DMS114 treated with DMSO at 0.1 percent for 48 hours (cell line): ENCODE results near the gene MAPK8IP3.

ENCODE experiments used
- DNase-seq: peaks from one replicate; lab custom pipeline; 2025; ENCODE audit not compliant: unreplicated experiment; lab: John Stamatoyannopoulos, UW

Gene MAPK8IP3

DNA sequence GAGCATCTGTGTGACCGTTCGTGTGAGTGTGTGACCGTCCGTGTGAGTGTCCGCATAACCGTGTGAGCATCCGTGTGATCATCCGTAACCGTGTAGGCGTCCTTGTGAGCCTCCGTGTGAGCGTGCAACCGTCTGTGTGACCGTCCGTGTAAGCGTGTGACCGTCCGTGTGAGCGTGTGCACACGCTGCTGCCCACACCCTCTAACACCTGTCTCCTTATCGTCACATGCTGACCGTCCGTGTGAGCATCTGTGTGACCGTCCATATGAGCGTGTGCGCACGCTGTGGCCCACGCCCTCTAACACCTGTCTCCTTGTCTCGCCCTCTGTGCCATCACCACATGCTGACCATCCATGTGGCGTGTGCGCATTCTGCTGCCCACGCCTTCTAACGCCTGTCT is 34.2 kb downstream of the MAPK8IP3 start:
- no peak for DNase-seq

DNA sequence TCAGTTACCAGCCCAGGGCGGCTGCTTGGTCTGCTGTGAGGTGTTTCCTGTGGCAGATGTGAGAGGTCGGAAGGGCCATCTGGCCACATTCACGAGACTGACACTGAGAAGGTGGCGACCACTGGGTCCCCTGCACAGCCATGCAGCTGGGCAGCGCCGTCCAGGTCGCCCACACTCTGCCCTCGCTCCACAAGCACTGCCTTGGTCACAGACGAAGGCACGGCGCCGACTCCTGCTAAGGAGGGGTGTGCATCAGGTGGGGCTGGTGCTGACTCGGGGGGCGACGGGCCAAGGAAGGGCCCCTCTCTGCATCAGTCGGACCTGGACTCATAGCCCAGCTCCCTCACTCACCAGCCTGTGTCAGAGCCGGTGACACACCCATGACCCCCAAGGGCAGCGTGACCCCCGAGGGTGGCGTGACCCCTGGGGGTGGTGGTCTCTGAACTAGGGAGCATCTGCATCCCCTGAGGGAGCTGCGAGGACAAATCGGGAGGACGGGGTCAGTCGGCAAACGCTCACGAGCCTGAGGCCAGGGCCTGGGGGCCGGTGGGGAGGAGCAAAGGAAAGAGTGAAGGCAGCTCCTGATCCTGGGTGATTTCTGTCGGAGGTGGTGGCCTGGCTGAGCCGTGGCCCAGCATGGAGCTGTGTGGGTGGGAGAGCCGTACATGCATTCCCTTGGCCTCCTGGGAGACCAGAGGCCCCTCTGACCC is 34.9 kb downstream of the MAPK8IP3 start:
- no peak for DNase-seq

DNA sequence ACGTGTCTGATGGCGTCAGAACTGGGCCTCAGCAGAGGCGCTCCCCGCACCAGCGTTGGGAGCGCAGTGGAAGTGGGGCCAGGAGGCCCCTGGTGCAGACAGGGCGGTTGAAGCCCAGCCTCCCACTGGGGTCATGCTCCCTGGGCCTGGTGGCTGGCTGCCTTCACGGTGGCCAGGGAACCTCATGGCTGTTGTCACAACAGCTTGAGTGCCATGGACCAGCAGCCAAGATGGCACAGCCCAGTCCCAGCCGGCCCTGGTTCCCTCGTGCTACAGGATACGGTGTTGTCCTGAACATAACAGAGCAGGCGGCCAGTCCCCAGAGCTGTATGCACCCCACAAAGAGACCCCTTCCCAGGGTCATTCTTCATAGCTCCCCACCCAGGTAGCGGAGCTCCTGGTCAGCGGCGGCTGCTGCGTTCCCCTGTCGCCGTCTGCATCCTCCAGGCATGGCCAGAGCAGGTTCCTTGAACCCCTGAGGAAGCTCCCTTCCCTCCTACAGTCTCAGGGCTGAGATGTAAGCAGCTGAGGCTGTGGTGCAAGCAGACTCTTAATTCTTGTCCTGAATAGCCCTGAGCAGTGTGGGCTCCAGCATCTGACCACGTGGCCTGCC is 35.7 kb downstream of the MAPK8IP3 start:
- no peak for DNase-seq

DNA sequence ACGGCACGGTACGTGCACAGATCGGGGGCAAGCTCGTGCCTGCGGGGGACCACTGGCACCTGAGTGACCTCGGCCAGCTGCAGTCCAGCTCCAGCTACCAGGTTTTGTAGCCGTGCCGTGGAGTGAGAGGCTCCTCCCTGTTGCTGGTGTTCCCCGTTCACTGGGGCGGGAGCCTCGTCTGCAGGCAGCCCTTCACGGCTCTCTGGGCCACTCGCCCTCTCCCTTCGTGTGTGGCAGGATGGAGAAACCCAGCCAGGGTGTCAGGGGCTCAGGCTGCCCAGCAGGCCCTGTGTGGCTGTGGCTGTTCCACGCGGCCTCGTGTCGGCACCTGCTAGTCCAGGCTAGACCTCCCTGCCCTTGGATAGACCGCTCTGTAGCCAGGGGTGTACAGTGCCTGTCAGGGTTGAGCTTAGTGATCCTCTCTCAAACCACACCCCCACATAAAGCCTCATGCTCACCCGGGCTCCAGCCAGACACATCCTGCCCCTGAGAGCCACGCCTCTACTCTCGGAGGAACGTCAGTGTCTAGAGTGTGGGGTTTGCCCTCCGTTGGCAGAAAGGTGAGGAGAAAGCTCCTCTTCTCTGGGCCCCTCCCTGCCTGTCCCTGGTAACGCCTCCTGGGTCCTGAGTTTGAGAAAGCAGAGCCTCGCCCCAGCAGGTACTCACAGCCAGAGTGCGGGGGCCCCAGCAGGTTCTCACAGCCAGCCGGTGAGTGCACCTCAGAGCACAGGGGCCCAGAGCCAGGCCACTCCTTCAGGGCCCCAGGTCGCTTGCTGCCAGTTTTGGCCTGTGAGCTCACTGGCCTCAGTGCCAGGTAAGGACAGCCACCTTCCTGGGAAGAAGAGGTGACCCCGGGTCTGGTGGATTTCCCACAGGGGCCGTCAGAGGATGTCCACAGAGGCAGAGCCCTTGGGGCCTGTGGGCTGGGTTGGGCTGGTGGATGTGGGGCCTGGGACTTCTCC is 37.7 kb downstream of the MAPK8IP3 start:
- no peak for DNase-seq

DNA sequence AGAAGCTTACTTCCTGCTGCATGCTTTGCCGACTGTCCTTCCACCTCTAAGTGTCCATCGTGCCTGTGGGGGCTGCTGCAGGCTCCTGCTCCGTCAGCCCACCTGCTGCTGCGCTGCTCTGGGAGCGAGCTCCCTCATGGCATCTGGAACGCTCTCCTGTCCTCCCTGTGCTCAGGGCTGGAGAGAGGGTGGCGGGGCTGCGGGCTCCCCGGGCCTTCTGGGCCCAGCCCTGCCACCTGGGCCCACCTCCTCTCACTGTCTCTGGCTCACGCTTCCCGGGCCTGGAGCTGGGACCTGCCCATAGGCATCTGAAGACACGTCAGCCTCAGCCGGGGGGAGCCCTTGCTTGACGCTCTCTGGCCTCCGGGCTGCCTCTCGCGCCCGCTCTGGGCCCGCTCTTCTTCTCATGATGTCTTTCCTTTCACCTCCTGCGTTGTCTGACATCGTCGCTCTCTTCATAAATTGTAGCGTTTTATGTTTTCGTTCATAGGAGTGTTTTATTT is 38.4 kb downstream of the MAPK8IP3 start:
- DNase-seq, result no peak

DNA sequence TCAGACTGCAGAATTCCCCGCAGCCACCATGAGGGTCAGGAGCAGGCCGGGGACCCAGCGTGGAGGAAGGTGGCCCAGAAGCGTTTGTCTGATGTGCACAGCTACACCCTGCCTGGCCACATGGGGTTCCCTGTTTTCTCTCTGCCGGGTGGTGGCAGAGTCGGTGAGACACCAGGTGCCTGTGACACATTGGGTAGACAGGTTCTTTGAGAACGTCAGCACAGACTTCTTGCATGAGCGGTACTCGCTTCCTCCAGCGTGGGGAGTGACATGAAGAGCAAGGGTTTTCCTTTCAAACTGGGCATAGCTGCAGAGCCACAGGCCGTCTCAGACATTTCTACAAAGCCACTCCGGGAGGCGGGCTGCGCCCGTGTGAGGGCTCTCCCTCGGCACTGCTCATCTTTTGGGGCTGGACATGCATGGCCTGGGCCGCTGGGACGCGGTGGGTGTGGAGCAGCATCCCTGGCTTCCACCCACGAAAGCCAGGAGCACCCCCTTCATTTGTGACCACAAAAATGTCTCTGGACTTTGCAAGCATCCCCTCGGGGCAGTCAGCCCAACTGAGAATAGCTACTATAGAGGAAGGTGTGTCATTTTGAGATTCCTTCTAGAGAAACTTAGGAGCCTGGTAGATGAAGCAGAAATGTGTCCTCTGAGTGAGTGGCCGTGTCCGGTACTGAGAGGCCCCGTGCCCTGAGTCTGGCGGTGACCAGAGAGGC is 39.3 kb downstream of the MAPK8IP3 start:
- DNase-seq, result no peak

DNA sequence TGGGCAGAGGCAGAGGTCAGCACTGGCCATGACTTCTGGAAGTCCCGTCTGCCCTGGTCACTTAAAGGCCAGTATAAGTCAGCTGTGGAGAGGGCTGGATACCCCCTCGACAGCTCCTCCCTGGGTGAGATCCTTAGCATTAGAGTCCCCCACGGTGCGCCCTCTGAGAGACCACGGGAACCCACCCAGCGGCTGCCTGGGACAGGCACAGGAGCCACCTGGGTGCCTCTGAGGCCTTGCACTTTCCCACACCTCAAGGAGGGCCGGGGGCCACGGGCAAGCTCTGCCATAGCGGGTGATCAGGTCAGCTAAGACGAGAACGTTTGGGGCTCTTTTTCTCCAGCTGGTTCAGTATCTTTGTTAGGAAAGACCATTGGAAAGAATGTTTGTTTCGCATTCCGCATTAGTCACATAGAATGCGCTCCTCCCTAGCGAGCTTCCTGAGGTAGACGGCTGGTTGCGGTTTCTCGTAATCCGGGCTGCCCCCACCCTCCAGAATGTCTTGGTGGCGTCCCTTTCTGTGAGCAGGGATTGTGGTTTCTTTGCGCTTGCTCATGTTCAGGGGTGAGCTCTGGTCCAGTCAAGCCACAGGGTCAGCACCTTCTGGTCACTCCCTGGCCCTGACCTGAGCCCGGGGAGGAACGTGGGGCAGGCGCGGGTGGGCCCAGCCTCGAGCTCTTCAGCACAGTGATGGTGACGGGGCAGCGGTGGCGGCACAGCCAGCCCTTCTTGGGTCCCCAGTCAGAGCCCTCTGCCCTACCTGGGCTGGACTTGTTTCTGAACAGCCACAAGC is 40.1 kb downstream of the MAPK8IP3 start:
- no peak for DNase-seq

DNA sequence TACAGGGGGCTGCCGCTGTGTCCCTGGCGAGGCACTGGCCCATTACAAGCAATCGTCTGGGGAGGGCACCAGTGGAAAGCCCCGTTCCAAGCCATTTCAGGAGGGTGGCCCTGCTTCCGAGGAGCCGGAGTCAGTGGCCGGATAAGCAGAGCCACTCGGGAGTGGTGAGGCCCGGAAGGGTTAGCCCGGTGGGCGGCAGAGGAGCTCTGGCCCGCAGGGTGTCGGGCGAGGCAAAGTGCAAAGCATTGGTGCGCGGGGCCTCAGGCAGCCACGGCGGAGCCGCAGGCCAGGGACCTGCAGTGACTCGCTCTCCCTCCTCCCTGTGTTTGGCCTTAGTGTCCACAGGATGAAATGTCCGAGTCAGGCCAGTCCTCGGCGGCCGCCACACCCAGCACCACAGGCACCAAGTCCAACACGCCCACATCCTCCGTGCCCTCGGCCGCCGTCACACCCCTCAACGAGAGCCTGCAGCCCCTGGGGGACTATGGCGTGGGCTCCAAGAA is 40.7 kb downstream of the MAPK8IP3 start:
- no peak for DNase-seq

DNA sequence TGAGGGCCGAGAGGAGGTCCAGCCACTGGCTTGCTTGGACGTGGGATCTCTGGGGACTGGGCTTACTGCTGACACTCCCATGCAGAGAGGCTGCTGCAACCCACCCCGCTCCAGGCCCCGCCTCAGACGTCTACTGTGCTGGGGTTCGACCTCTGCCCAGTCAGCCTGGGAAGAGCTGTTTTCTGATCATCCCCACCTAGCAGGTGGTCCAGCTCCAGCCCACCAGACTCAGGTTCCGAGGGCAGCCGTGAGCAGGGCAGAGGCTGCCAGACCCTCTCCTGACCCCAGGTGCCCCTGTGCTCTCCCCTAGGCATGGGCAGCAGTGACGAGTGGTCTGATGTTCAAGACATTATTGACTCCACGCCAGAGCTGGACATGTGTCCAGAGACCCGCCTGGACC is 41.9 kb downstream of the MAPK8IP3 start:
- no peak for DNase-seq

DNA sequence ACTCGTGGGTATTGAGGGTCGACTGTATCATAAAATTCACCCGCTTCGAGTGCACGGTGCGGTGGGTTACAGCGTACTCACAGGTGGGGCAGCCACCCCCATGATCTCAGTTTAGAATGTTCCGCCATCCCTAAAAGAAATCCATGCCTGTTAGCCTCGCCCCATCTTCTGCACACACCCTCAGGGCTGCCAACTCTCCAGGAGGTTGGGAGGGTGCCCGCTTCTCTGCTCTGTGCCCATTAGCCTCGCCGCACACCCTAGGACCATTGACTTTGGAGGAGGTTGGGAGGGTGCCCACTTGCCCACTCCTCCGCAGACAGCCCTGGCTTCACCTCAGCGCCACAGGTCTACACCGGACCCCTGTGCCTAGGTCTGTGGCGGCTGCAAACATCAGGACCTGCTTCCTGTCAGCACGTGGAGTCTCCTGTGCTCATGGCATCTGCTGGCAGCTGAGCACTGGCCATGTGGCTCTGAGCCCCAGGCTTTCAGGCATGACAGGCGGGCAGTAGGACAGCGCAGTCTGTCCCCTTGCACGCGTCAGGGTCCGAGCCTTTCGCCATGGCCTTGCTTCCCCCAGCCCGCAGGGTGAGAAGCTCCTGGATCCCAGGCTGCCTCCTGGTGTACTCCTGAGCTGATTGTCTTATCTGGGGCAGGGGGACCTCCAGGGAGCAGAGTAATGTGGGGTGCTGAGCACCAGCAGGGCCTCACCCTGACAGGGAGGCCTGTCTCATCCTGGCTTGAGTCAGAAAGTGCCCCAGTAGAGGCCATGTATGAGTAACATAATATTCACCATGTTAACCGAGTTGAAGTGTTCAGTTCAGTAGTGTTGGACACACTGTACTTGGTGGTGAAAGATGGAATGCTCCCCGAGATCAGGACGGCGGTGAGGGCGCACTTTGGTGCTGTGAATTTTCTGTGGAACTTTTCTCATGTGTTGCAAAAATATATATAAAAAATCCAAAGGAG is 43.4 kb downstream of the MAPK8IP3 start:
- DNase-seq, result no peak

DNA sequence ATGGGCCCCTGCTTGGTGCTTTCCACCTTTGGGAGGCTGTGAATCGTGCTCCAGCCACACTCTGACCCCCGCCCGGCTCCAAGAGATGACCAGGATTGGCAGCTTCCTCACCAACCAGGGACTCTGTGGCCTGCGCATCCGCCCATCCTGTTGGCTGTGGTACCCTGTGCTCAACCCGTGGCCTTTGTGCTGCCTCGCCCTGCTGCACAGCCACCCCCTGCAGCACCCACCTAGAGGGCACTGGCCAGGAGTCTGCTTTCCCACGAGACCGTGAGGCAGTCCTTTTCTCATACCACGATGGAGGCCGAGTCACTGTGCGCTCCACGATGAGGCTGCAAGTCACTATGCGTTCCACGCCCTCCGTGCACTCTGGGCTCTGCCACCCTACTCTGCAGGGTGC is 46.0 kb downstream of the MAPK8IP3 start:
- DNase-seq, result no peak

DNA sequence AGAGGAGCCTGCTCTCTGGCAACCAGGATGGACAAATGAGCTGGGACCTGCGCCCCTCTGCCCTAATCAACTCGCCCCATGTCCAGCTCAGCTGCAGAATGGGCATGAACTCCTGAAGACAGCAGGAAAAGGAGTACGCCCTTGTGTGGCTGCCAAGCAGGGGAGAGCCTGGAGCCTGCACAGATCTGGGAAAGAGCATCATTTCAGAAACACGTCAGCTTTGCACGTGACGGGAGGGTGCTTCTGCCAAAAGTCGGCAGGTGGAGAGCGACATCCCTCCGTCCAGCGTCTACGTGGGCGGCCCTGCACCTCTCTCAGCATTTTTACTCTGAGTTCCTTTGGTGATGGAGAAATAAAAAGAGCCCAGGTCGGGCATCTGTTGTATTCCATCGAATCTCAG is 46.9 kb downstream of the MAPK8IP3 start:
- no peak for DNase-seq

DNA sequence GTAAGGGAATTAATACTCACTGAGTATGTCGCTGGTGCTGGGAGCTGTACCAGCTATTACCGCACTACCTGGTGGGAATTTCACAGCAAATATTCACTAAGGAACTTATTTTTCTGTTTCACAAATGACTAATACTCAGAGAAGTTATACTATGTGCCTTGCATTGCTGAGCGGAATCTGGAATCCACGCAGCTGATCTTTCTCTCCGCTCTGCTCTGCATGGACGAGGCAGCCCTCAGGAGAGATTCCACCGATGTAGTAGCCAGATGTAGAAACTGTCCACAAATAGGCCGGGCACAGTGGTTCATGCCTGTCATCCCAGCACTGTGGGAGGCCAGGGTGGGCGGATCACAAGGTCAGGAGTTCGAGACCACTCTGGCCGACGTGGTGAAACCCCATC is 48.2 kb downstream of the MAPK8IP3 start:
- no peak for DNase-seq

DNA sequence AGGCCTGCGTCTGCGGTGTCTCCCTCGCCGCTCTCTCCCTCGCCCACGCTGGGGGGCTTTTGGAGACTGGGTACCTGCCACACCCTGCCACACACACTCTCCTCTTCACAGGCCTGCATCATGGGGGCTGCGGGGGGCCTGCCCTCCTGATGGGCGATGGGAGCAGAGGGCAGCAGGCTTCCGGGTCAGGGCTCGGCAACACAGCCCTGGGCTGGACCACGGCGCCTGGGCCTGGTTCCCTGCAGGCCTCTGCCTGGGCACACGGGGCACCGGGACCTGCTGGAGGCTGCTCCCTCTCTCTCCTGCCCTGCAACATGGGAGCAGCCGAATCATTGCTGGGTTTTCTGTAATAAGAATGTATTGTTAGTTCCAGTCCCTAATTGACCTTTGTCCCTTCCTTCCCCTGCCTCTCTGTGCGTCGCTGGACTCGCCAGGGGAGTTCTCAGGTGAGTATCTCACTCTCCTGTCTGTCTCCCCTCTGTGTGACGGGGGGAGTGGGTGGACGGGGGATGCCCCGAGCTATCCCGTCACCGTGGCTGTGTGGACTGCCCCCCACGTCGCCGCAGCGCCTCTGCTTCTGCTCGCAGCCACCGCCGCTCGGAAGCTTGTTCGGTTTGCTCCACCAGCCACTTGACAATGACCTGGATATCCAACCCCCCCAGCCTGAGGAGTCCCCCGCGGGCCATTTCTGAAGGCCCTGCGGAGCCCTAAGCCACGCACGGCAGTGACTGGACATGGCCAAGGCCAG is 51.9 kb downstream of the MAPK8IP3 start:
- no peak for DNase-seq

DNA sequence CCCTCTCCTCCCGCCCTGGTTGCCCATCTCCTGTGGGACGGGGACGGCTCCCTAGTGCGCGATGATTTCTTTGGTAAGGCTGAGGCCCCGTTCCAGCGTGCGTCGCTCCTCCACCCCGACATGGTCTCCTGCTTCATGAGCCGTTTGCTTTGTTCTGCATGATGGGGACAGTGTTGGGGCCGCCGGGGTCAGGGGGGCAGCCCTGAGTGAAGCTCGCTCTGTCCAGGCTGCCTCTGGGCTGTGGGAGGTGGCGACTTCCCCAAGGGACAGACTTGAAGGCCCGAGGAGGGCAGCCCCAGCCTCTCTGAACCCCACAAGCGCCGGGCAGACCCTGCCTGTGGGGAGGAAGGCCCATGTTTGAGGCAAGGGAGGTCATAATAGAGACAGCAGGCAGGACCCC is 52.9 kb downstream of the MAPK8IP3 start:
- no peak for DNase-seq

DNA sequence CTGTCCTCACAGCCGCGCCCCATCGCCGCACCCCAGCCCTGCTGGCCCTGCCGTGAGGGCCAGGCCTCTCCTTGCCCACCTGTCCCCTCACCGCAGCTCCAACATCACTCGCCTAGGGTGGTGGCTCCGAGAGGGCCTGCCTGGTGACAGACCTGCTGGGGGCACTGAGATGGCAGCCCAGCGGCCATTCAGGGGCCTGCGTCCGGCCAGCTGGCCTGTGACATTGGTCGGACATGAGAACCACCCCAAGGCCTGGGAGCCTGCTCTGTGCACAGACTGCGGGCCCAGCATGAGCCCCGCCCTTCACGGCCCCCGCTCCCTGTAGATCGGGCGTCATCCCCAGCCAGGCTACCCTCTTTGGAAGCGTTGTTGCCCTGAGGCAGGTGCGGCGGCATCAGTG is 53.5 kb downstream of the MAPK8IP3 start:
- DNase-seq, result no peak

DNA sequence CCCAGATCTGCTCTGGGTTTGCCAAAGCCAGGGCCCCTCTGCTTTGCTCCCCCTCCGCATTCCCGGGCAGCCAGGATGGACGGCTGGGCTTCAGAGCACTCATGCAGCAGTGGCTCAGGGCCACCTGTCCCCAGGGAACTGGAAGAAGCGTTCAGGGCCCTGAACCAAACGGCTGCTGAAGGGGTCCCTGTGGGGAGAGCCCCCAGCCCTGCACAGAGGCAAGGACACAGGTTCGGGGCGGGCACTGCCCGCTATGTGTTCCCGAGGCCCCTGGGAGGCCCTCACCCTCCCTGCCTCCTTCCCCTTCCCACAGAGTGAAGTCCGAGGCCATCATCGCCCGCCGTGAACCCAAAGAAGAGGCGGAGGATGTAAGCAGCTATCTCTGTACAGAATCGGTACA is 54.9 kb downstream of the MAPK8IP3 start:
- DNase-seq, result no peak

DNA sequence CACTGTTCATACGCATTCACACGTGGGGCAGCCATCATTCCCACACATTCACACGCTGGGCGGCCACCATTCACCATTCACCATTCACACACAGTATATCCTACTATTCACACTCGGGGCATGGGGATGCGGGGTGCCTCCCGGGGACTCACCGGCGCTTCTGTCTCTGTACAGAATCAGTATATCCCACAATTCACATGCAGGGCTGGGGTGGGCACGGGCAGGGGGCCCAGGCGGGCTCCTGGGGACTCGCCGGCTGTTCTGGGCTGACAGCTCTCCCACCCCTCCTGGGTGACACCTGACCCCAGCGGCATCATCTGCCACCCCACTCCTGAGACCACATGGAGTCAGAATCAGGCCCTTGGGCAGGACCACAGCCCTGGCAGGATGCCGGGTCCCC is 55.8 kb downstream of the MAPK8IP3 start:
- no peak for DNase-seq
